Measurements from ENCODE around the gene INPP5D.

The INPP5D gene

DNA sequence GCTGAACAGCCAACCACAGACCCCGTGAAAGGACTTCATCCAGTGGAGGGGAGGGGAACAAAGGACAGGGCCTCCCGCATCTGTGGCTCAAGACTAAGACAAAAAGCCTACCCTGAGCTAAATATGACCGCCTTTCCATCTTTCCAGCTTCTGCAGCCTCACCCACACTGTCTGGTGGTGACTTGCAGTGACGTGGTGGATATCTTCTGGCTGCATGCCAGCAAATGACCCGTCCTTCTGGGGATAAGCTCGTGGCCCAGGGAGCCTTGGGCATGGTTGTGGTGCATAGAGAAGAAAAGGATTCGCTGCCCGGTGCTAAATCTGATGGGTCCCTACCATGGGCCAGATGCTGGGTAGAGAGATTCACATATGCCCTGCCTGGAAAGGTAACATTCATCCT, 38.4 kb upstream of the INPP5D start:
- TF ChIP-seq, protein P1, sequence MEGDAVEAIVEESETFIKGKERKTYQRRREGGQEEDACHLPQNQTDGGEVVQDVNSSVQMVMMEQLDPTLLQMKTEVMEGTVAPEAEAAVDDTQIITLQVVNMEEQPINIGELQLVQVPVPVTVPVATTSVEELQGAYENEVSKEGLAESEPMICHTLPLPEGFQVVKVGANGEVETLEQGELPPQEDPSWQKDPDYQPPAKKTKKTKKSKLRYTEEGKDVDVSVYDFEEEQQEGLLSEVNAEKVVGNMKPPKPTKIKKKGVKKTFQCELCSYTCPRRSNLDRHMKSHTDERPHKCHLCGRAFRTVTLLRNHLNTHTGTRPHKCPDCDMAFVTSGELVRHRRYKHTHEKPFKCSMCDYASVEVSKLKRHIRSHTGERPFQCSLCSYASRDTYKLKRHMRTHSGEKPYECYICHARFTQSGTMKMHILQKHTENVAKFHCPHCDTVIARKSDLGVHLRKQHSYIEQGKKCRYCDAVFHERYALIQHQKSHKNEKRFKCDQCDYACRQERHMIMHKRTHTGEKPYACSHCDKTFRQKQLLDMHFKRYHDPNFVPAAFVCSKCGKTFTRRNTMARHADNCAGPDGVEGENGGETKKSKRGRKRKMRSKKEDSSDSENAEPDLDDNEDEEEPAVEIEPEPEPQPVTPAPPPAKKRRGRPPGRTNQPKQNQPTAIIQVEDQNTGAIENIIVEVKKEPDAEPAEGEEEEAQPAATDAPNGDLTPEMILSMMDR (IDR thresholded peaks at IDR 0.05), result no peak
- Histone ChIP-seq H3K36me3 (no peaks in the 10 kb centered on the region), H3K4me3 (ENCODE audit: low read depth in 1 of 2, low read length in 1 of 2) (no peak overlapping the region), H3K4me1 (ENCODE audit: control insufficient read depth in 1 of 2, insufficient read depth in 1 of 2, low read depth in 1 of 2, low read length in 1 of 2) (no peaks in the 10 kb centered on the region), H3K27me3 (no peaks in the 10 kb centered on the region), H3K27ac (no peak overlapping the region), H3K9me3 (no peaks in the 10 kb centered on the region)

DNA sequence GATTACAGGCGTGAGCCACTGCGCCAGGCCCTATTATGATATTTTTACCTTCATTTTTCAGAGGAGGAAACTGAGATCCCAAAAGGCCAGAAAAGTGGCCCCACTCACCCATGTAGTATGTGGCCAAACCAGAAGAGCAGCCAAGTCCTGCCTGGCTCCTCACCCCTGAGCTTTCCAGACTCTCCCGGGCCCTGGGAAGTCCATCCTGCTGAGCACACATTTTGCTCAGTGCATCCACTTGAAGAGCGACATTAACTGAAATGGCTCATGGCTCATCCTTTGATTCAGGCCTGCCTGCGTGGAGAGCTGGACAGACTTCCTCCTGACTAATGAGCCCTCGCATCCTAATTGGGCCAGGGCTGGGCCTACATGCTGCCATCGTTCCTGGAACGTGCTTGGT, 37.6 kb upstream of the INPP5D start:
- TF ChIP-seq, protein P1 (IDR thresholded peaks at IDR 0.05), result no peak

DNA sequence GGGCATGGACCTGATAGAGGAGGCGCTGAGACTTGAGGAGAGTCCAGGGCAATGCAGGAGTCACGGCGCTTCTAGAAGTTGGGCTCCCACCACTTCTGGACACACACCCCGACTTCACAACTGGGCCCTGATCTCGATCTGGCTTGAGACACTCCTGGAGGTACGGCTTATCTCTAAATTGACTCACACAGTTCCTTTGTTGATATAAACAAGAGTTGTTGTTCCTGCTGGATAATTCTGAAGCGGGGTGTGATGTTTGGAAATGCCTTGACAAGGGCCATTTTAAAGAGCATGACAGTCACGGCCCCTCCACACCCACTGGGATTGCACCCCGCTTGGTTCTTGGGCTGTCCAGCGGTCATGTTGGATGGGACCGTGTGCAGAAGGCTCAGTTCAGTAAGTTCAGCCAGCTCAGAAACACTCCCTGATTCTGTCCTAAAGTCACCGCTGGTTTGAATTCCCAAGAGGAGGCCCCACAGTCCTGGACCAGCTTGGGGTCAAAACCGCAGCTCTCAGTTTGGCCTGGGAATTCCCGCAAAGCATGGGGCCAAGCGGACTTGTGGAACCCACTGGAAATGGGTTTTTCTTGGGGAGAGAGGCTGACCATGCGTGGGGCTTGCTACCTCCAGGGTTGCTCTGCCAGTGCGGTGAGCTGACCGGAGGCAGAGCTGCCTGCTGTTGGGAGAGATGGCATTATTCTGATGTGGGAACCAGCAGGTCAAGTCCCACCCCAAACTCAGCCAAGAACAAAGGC, 37.0 kb upstream of the INPP5D start:
- Histone ChIP-seq H3K27me3 (no peaks in the 10 kb centered on the region), H3K27ac (no peak overlapping the region), H3K9me3 (no peaks in the 10 kb centered on the region), H3K36me3 (no peaks in the 10 kb centered on the region), H3K4me3 (ENCODE audit: low read depth in 1 of 2, low read length in 1 of 2) (no peak overlapping the region), H3K4me1 (ENCODE audit: control insufficient read depth in 1 of 2, insufficient read depth in 1 of 2, low read depth in 1 of 2, low read length in 1 of 2) (no peaks in the 10 kb centered on the region)
- TF ChIP-seq, protein P1 (IDR thresholded peaks at IDR 0.05), result no peak

More for the DNA sequence above, 37.6 kb upstream of the INPP5D start:
- Histone ChIP-seq H3K4me3 (ENCODE audit: low read depth in 1 of 2, low read length in 1 of 2) (no peak overlapping the region), H3K27me3 (no peaks in the 10 kb centered on the region), H3K27ac (no peak overlapping the region), H3K9me3 (no peaks in the 10 kb centered on the region), H3K36me3 (no peaks in the 10 kb centered on the region), H3K4me1 (ENCODE audit: control insufficient read depth in 1 of 2, insufficient read depth in 1 of 2, low read depth in 1 of 2, low read length in 1 of 2) (no peaks in the 10 kb centered on the region)

DNA sequence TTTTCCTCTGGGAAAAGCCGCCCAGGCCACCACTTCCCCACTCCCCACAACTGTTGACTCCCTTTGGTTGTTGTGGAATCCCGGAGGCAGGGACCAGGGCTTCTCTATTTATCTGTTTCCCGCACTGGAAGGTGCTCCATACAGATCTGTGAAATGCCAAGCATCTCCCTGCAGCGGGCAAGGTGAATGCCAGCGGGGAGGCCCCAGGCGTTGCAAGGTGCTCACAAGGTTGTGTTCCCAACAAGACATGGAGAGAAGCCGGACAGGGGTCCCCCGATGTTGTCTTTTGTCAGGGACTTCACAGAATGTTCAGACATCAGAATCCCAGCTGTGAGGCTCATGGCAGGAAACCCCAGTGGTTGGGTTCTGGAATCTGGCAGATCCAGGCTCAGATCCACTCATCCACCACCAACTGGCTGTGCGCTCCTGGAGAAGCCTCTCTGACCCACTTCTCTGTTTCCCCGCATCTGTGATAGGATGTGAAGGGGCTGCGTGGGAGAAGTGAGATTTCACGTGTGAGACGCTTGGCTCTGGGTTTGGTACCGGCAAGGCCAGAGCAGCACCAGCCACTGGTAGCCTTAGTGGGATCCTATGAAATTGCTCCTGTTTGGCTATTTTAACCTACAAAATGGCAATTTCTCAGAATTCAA, 36.3 kb upstream of the INPP5D start:
- Histone ChIP-seq H3K27ac (no peak overlapping the region), H3K9me3 (no peaks in the 10 kb centered on the region), H3K27me3 (no peaks in the 10 kb centered on the region), H3K36me3 (no peaks in the 10 kb centered on the region), H3K4me3 (ENCODE audit: low read depth in 1 of 2, low read length in 1 of 2) (no peak overlapping the region), H3K4me1 (ENCODE audit: control insufficient read depth in 1 of 2, insufficient read depth in 1 of 2, low read depth in 1 of 2, low read length in 1 of 2) (no peaks in the 10 kb centered on the region)
- TF ChIP-seq, protein P1 (IDR thresholded peaks at IDR 0.05), result no peak

DNA sequence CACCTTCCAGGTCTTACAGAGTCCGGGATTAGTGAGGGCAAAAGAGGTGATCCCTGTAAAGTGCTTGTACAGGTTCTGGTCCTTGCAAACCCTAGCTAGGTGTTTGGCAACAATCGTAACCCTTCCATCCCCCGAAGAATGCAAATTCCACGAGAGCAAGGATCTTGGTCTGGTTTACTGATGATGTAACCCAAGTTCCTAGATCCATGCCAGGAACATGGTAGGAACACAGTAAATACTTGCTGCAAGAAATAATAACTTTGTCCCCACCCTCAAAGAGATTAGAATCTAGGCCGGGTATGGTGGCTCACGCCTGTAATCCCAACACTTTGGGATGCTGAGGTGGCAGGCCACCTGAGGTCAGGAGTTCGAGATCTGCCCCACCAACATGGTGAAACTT, 34.4 kb upstream of the INPP5D start:
- Histone ChIP-seq H3K9me3 (no peaks in the 10 kb centered on the region), H3K36me3 (no peaks in the 10 kb centered on the region), H3K4me1 (ENCODE audit: control insufficient read depth in 1 of 2, insufficient read depth in 1 of 2, low read depth in 1 of 2, low read length in 1 of 2) (no peaks in the 10 kb centered on the region), H3K4me3 (ENCODE audit: low read depth in 1 of 2, low read length in 1 of 2) (no peak overlapping the region), H3K27me3 (no peaks in the 10 kb centered on the region), H3K27ac (no peak overlapping the region)
- TF ChIP-seq, protein P1 (IDR thresholded peaks at IDR 0.05), result no peak
